Endodermal cell (in vitro differentiated cells): Measurements from ENCODE around the gene OR8K3. TPM values are rescaled to one million over a fixed set of nuclear protein-coding genes. Genes with fewer than 3 reads are reported as not detected.

Source experiments
- DNase-seq: peaks from one replicate; pipeline ENCODE4 v3.0.0-alpha.2; 2017
- H3K27ac ChIP-seq: 2 replicates; pipeline ENCODE4 v1.5.1; 2013; ENCODE audit warnings: mild to moderate bottlenecking, low read depth, low read length, moderate library complexity
- H3K27me3 ChIP-seq: 2 replicates; pipeline ENCODE4 v1.6.1; 2013; ENCODE audit warnings: mild to moderate bottlenecking, low read length, moderate library complexity; ENCODE audit not compliant: insufficient read depth, control insufficient read depth, poor library complexity, severe bottlenecking
- H3K36me3 ChIP-seq: 2 replicates; pipeline ENCODE4 v1.7.0; 2013; ENCODE audit warnings: mild to moderate bottlenecking, low read length, moderate library complexity; ENCODE audit not compliant: control insufficient read depth, insufficient read depth
- H3K4me1 ChIP-seq: one replicate; pipeline ENCODE4 v1.7.0; 2013; ENCODE audit warnings: low read length; ENCODE audit not compliant: control insufficient read depth, insufficient read depth
- H3K4me3 ChIP-seq: 2 replicates; pipeline ENCODE4 v1.5.1; 2013; ENCODE audit warnings: mild to moderate bottlenecking, low read length, moderate library complexity
- H3K9ac ChIP-seq: 2 replicates; pipeline ENCODE4 v1.6.1; 2013; ENCODE audit warnings: mild to moderate bottlenecking, low read length, moderate library complexity; ENCODE audit not compliant: poor library complexity, severe bottlenecking; ENCODE audit errors: extremely low read depth
- H3K9me3 ChIP-seq: 2 replicates; pipeline ENCODE4 v1.6.1; 2013; ENCODE audit warnings: mild to moderate bottlenecking, low read length, moderate library complexity; ENCODE audit not compliant: control insufficient read depth
- H3K27ac Mint-ChIP-seq: 2 replicates; pipeline ENCODE4 v1.8.0; 2020; ENCODE audit warnings: mixed read lengths
- H3K27me3 Mint-ChIP-seq: 2 replicates; pipeline ENCODE4 v1.8.0; 2021; ENCODE audit warnings: mild to moderate bottlenecking, mixed read lengths; ENCODE audit not compliant: insufficient read depth
- H3K36me3 Mint-ChIP-seq: 2 replicates; pipeline ENCODE4 v1.8.0; 2020; ENCODE audit warnings: low read depth, mixed read lengths
- H3K4me1 Mint-ChIP-seq: 2 replicates; pipeline ENCODE4 v1.8.0; 2020; ENCODE audit warnings: mixed read lengths
- H3K4me3 Mint-ChIP-seq: 2 replicates; pipeline ENCODE4 v1.8.0; 2020; ENCODE audit warnings: mild to moderate bottlenecking, moderate library complexity, mixed read lengths
- H3K9me3 Mint-ChIP-seq: 2 replicates; pipeline ENCODE4 v1.8.0; 2020; ENCODE audit warnings: mild to moderate bottlenecking, mixed read lengths
- CTCF ChIP-seq: fragments of 200-600 bp; sonication (generic); conservative IDR thresholded peaks from 2 replicates; pipeline ENCODE4 v1.5.0; 2021; ENCODE audit warnings: antibody characterized with exemption, mild to moderate bottlenecking
- WGBS, 2 experiments: methylation state at CpG; one replicate each; pipeline versions ENCODE4 v1.1.5 to v1.1.7; 2013; ENCODE audit warnings: missing lambda C conversion rate in 2 of 2, mixed read lengths in 1 of 2; ENCODE audit not compliant: insufficient coverage in 1 of 2, insufficient read length in 1 of 2; 5-methylcytosine and 5-hydroxymethylcytosine counted together
- total RNA-seq, 2 donors: library from RNA; stranded (reverse); fragmentation: NEBNext Ultra II Directional in 1 of 2; extraction: Animal tissue kit (Norgen Biotek cat#: 25700) in 1 of 2; gene quantifications; 2 replicates in 1 of 2; 3 replicates in 1 of 2; pipeline ENCODE4 v1.2.1, GENCODE V29; 2021

Gene OR8K3
- total RNA-seq, 2 donors from 2014 or later, result not detected

- no peak within 1 kb of the TSS for H3K27ac ChIP-seq
- H3K4me1 Mint-ChIP-seq, result peaks cover 10% of the 10 kb centered on the region
- no peaks in the 10 kb centered on the region for H3K27me3 Mint-ChIP-seq
- no peak within 1 kb of the TSS for H3K27ac Mint-ChIP-seq
- no peak within 1 kb of the TSS for H3K4me3 ChIP-seq
- no peak for TF ChIP-seq CTCF
- no peaks in the 10 kb centered on the region for H3K36me3 ChIP-seq
- no peak within 1 kb of the TSS for H3K9ac ChIP-seq
- no peak within 1 kb of the TSS for H3K4me3 Mint-ChIP-seq
- no peaks in the 10 kb centered on the region for H3K4me1 ChIP-seq
- peaks cover 10% of the 10 kb centered on the region for H3K9me3 Mint-ChIP-seq
- no peak for DNase-seq
- no peaks in the 10 kb centered on the region for H3K36me3 Mint-ChIP-seq
- WGBS, 2 experiments, result 98 to 100% methylated on average over 1 of the region's 1 CpG
- no peaks in the 10 kb centered on the region for H3K27me3 ChIP-seq
- H3K9me3 ChIP-seq, result peaks cover 5% of the 10 kb centered on the region
Observed at GRCh38 chr11:56345739-56346138, 30.8 kb downstream of the OR8K3 start, which contains the start of gene OR8K1. Gene OR8K1 (plus strand): TSS chr11:56346039. CDS start chr11:56346039, 0 bp downstream.

GRCh38 chr11:56353991-56354390 is 39.0 kb downstream of the OR8K3 start, which contains the start of gene OR8J1:
Gene OR8J1 (plus strand): TSS chr11:56354291. CDS start chr11:56360247, 5,956 bp downstream.
- Histone ChIP-seq H3K4me1 (no peaks in the 10 kb centered on the region), H3K36me3 (no peaks in the 10 kb centered on the region), H3K9me3 (no peaks in the 10 kb centered on the region), H3K4me3 (no peak within 1 kb of the TSS), H3K9ac (no peak within 1 kb of the TSS), H3K27ac (no peak within 1 kb of the TSS), H3K27me3 (no peaks in the 10 kb centered on the region)
- WGBS, 2 experiments, result 97 to 100% methylated on average over 1 to 2 of the region's 2 CpGs
- TF ChIP-seq CTCF, result no peak
- Mint-ChIP-seq H3K36me3 (no peaks in the 10 kb centered on the region), H3K9me3 (no peaks in the 10 kb centered on the region), H3K4me1 (no peaks in the 10 kb centered on the region), H3K27ac (no peak within 1 kb of the TSS), H3K4me3 (no peak within 1 kb of the TSS), H3K27me3 (no peaks in the 10 kb centered on the region)
- DNase-seq, result no peak

Other genes starting within 250 kb of the OR8K3 start
- not detected for gene OR8I2, start 221.8 kb upstream of the OR8K3 start, total RNA-seq
- gene OR8H2, start 211.5 kb upstream of the OR8K3 start, total RNA-seq, result not detected
- not detected for gene OR8H3, start 192.8 kb upstream of the OR8K3 start, total RNA-seq
- gene OR8J3, start 174.9 kb upstream of the OR8K3 start, total RNA-seq, result not detected
- gene OR8K5, start 154.8 kb upstream of the OR8K3 start, total RNA-seq, result not detected
- gene OR5J2, start 138.5 kb upstream of the OR8K3 start, total RNA-seq, result not detected
- not detected for gene OR5T2, start 80.9 kb upstream of the OR8K3 start, total RNA-seq
- not detected for gene OR5T3, start 62.9 kb upstream of the OR8K3 start, total RNA-seq
- gene OR5T1, start 41.0 kb upstream of the OR8K3 start, total RNA-seq, result not detected
- not detected for gene OR8H1, start 22.9 kb upstream of the OR8K3 start, total RNA-seq
- not detected for gene OR8K1, start 30.9 kb downstream of the OR8K3 start, total RNA-seq
- gene OR8J1, start 39.1 kb downstream of the OR8K3 start, total RNA-seq, result not detected
- not detected for gene OR8U1, start 60.5 kb downstream of the OR8K3 start, total RNA-seq
- not detected for gene OR5AL1, start 97.6 kb downstream of the OR8K3 start, total RNA-seq
- not detected for gene OR5M3, start 158.2 kb downstream of the OR8K3 start, total RNA-seq
- gene OR5M8, start 176.2 kb downstream of the OR8K3 start, total RNA-seq, result not detected
- gene OR5M11, start 228.1 kb downstream of the OR8K3 start, total RNA-seq, result not detected